ENCODE measurements around the gene RBPJ.

- TF ChIP-seq, protein P1, sequence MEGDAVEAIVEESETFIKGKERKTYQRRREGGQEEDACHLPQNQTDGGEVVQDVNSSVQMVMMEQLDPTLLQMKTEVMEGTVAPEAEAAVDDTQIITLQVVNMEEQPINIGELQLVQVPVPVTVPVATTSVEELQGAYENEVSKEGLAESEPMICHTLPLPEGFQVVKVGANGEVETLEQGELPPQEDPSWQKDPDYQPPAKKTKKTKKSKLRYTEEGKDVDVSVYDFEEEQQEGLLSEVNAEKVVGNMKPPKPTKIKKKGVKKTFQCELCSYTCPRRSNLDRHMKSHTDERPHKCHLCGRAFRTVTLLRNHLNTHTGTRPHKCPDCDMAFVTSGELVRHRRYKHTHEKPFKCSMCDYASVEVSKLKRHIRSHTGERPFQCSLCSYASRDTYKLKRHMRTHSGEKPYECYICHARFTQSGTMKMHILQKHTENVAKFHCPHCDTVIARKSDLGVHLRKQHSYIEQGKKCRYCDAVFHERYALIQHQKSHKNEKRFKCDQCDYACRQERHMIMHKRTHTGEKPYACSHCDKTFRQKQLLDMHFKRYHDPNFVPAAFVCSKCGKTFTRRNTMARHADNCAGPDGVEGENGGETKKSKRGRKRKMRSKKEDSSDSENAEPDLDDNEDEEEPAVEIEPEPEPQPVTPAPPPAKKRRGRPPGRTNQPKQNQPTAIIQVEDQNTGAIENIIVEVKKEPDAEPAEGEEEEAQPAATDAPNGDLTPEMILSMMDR (IDR thresholded peaks at IDR 0.05; ENCODE audit: poor library complexity), result no peak
- no peak for TF ChIP-seq EZH2 (IDR thresholded peaks at IDR 0.05; ENCODE audit: borderline replicate concordance)
Observed at GRCh38 chr4:26330946-26331345, 10.1 kb downstream of the RBPJ start.
